H1 (cell line): ENCODE measurements around the gene SLC30A7. TPM values are rescaled to one million over a fixed set of nuclear protein-coding genes. Genes with fewer than 3 reads are reported as not detected.

Experiments
- BRCA1 ChIP-seq: IDR thresholded peaks from 2 replicates; pipeline ENCODE4 v1.6.1; 2012; ENCODE audit warnings: low read depth, low read length, improper control_type of control experiment
- CHD7 ChIP-seq: fragments of 300-600 bp; sonication (generic); IDR thresholded peaks from 2 replicates; pipeline ENCODE4 v1.7.1; 2012; ENCODE audit warnings: low read length, moderate library complexity, mild to moderate bottlenecking, inconsistent platforms; ENCODE audit not compliant: insufficient replicate concordance
- SIN3A ChIP-seq, 2 experiments: IDR thresholded peaks in 1 of 2; conservative IDR thresholded peaks in 1 of 2; 2 replicates each; pipeline ENCODE4 v1.6.1; 2011 to 2012; ENCODE audit warnings: low read length in 2 of 2, improper control_type of control experiment in 1 of 2, low read depth in 1 of 2, mild to moderate bottlenecking in 1 of 2
- polyA plus RNA-seq, 7 experiments: library from polyadenylated mRNA; depleted of rRNA in 3 of 7; stranded (reverse) in 5 of 7; unstranded in 2 of 7; fragments of >200 nt in 5 of 7; fragments of 200-250 nt in 2 of 7; gene quantifications; 1 replicate in 5 of 7; 2 replicates in 1 of 7; 4 replicates in 1 of 7; pipeline versions ENCODE4 v1.2.1 to v1.2.3, GENCODE V29; 2011 to 2013; ENCODE audit warnings: missing spikeins in 2 of 7, mixed read lengths in 2 of 7
- total RNA-seq: library from RNA; stranded (reverse); fragmentation: NEBNext Ultra II Directional; extraction: Animal tissue kit (Norgen Biotek cat#: 25700); gene quantifications from 2 replicates; pipeline ENCODE4 v1.2.1, GENCODE V29; 2021

SLC30A7 gene
- total and polyA plus RNA-seq, 2 of the 8 experiments (the other 6 are each of a cell fraction or from before 2014, with no cell fraction given) = 5.5 to 22.1 TPM

- TF ChIP-seq CHD7 (no peak), SIN3A (conservative IDR thresholded peaks at IDR 0.05 in 1 of 2, IDR thresholded peaks at IDR 0.05 in 1 of 2; ENCODE audit: low read depth in 1 of 2, low read length in 2 of 2) (no peak), BRCA1 (no peak)
Measured at GRCh38 chr1:100941580-100942216, 45.8 kb downstream of the SLC30A7 start (continued).
